GM18951 (cell line): ENCODE data around the gene POLL.
"Not testable (repeated sequence)": the region's sequence is repeated elsewhere in the genome, so short reads cannot be mapped to it uniquely, and the experiment has no call there.

ENCODE experiments used
- POLR2A ChIP-seq: IDR thresholded peaks from 4 replicates; pipeline ENCODE4 v1.6.1; 2011; ENCODE audit warnings: mild to moderate bottlenecking; ENCODE audit not compliant: insufficient read length, insufficient read depth; ENCODE audit errors: extremely low read depth
- in situ Hi-C: fragments of 300-500 bp; cut with MboI; formaldehyde crosslinking; loops from one replicate; pipeline ENCODE4 v1.12.0; 2022; ENCODE audit warnings: low sequenced_read_pairs, mixed read lengths, inconsistent platforms; ENCODE audit not compliant: unreplicated experiment

Gene POLL

GRCh38 chr10:101587725-101588653 lies at the start of gene POLL, which contains the start of gene DPCD:
TSS of gene POLL (minus strand) at chr10:101588257. CDS start at chr10:101587360, 897 bp downstream.
TSS of gene DPCD (plus strand) at chr10:101588321. CDS start at chr10:101588337, 16 bp downstream.
- TF ChIP-seq POLR2A = peak; percentile 69
- in situ Hi-C loops = no loop called here

DNA sequence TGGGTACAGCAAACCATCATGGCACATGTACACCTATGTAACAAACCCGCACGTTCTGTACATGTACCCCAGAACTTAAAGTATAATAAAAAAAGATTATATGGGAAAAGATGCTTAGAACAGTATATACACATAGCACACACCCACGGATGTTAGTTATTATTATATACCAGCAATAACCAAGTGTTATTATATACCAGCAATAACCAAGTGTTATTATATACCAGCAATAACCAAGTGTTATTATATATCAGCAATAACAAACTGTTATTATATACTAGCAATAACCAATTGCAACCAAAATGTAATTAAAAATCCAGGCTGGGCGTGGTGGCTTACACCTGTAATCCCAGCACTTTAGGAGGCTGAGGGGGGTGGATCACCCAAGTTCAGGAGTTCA lies 45.5 kb upstream of the POLL start:
- in situ Hi-C loops = not testable (repeated sequence)

DNA sequence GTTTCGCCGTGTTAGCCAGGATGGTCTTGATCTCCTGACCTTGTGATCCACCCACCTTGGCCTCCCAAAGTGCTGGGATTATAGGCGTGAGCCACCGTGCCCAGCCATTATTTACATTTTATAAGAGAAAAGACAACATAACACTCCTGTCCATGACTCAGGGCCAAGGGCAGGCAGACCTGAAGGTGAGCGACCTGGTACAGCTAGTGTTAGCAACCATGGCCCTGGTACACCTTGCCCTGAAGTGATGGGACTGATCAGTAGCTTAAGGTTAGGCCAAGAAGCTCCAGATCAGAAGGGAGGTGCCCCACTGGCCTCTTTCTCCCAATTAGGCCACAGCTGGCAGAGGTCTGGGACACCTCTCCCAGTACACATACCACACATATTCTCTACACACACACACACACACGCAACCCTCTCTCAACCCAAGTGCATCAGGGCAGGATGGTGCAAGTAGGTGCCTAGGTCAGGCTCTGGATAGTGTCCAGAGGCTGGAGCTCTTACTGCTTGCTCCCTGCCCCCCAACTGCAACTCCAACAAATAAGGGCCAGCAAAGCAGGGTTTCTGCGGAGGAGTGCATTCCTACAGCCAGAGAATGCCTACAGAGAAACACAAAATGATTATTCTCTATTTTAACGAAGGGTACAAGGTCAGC lies 43.9 kb upstream of the POLL start:
- in situ Hi-C loops = no loop called here

DNA sequence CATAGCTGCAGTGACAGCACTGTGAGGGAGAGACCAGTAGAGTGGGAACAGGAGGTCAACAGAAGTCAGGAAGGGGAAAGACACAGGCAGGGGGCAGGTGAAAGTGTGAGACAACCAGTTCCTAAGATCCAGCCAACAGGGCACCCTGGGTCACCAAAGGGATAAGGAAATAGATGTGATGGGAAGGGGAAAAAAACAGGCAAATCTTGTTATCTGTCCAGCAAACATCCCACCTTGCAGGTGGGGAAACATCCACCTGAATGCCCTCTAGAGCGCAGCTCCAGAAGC lies 42.5 kb upstream of the POLL start:
- in situ Hi-C loops = no loop called here

More for the DNA sequence above, 43.9 kb upstream of the POLL start:
- no peak for TF ChIP-seq POLR2A

DNA sequence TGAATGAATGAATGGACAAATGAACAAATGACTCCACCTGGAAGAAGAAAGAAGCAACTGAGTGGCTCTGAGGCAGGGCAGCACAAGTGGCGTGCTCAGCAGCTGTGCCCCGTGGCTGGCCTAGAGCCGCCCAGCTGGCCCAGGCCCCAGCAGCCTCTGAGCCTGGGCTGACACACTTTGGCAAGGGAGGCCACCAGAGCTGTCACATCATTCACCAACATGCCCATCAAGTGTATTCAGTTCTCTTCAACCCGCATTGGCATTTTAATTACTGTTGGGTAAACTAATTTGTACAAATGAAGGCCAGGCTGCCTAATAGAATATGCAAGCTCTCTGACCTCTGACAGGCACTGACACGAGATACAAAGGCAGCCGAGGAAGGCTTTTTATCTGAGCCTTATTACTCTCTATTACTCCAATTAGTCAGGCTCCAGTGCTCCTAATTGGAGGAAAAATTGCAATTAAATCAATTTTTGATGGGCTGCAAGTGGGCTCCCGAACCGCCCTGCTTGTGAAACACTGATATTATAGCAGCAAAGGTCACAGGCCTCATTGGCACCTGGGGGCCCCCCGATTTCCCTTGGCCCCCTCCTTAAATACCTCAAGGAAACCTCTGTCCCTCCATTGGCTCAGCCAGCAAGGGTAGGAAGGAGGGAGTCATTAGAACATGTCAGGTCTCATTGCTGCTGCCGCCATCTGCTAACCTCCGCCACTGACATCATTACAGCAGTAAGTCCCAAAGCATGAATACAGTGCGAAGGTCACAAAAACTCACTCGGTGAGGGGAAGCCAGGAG lies 42.0 kb upstream of the POLL start:
- in situ Hi-C loops = no loop called here
- TF ChIP-seq POLR2A = no peak

More for the DNA sequence above, 42.5 kb upstream of the POLL start:
- TF ChIP-seq POLR2A = no peak

DNA sequence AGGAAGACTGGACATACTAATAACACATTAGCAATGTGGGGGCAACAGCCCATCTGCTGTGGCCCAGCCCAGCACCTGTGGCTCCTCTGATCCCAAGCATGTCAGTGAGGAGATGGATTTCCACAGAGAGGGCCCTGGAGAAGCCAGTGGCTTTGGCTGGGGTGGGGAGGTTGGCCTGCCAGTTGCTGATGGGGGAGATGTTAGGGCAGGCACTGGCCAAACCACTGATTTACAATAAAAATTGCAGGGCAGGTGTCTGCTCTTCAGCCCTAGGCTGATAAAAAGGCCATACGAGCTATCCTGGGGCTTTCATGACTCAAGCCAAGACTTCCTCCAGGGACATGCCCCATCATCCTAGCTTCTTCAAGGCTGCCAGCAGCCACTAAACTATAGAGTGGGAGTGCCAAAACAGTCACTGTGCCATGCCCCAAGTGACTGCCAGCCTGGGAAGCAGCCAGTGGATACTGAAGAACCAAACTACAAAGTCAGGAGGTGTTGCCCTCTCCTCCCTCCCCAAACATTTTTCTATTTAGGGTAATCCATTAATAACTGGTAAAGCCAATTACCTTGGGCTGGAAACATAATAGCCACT lies 37.9 kb upstream of the POLL start:
- in situ Hi-C loops = no loop called here
- TF ChIP-seq POLR2A = no peak

- in situ Hi-C loops = loop anchor here (25.0 kb wide), 1 partner anchor 463 kb away; no protein-coding TSS in a partner anchor
- TF ChIP-seq POLR2A = no peak
Observed at GRCh38 chr10:101624526-101625102, 36.6 kb upstream of the POLL start.

DNA sequence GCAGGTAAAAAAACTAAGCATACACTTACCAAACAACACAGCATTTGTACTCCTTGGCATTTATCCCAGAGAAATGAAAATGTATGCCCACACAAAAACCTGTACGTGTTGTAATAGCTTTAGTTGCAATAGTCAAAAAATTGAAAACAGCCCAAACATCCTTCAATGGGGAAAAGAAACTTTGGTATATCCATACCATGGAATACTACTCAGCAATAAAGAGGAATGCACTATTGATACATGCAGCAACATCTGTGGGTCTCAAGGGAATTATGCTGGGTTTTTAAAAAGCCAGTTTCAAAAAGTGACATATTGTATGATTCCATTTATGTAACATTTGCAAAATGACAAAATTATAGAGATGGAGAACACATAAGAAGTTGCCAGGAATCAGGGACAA lies 35.5 kb upstream of the POLL start:
- in situ Hi-C loops = loop anchor here (25.0 kb wide), 1 partner anchor 464 kb away; no protein-coding TSS in a partner anchor
- no peak for TF ChIP-seq POLR2A

DNA sequence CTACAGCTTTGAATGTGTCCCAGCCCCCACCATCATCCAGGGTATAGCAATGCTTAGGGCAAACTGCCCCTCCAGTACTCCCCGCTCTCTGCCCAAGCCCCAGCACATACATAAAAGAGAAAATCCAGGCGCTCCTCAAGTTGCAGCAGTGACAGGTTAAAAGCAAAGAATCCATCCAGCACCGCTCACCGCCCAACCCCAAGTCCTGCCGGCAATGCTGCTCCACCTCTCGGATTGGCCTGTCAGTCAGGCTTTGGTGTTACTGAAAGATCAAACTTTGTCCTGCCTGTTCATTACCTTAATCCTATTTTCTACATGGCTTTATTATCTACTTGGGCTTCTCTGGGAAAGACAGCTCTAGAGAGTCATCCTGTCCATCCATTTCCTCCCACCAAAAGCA lies 31.9 kb upstream of the POLL start:
- in situ Hi-C loops = loop anchor here (25.0 kb wide), 1 partner anchor 467 kb away; no protein-coding TSS in a partner anchor
- TF ChIP-seq POLR2A = no peak

- in situ Hi-C loops = loop anchor here (25.0 kb wide), 1 partner anchor 468 kb away; no protein-coding TSS in a partner anchor
Observed at GRCh38 chr10:101618871-101619270, 30.8 kb upstream of the POLL start.

DNA sequence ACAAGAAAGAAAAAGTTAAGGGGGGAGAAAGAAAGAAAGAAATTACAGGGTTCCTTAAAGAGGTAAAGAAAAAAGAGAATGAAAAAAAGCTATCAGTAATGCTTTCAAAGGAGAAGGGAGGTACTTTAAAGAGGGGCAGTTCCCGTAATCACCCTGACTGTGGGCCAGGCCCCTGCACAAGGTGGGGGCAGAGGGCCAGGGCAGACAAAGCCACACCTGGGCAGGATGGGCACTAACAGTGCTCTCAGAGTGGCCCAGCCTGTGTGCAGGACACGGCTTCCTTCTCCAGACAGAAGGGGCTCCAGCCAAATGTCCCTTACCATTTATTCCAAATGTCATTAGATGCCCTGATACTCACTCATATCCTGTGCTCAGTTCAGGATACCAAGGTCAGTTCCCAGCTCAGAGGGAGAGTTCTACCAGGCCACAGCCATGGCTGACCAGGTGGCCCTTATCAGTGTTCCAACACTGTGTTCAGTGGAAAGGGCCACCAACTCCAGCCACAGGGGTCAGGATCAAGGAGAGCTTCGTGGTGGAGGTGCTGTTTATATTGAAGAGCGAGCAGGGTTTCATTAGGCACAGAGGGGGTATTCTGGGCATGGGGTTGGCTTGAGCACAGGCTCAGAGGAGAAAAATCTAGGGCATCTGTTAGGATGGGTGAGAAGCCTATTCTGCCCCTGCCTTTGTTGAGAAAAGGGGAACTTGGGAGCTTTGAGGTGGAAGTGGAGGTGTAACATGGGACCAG lies 29.9 kb upstream of the POLL start:
- in situ Hi-C loops = loop anchor here (25.0 kb wide), 1 partner anchor 469 kb away; no protein-coding TSS in a partner anchor
- TF ChIP-seq POLR2A = no peak

More at GRCh38 chr10:101618871-101619270, 30.8 kb upstream of the POLL start:
- TF ChIP-seq POLR2A = no peak
